GM19455 (cell line): ENCODE data around the gene STEAP4.

Source experiments
- ATAC-seq: cut with Tn5 transposase; IDR thresholded peaks from one replicate; pipeline ENCODE4 v1.9.1; 2021; ENCODE audit not compliant: unreplicated experiment

STEAP4 gene

GRCh38 chr7:88306590-88307048 lies at the start of gene STEAP4:
TSS of gene STEAP4 (minus strand) at chr7:88306894. CDS start at chr7:88284269, 22,625 bp downstream.
- no peak for ATAC-seq

GRCh38 chr7:88355011-88355410 lies 48.3 kb upstream of the STEAP4 start:
- ATAC-seq = no peak

DNA sequence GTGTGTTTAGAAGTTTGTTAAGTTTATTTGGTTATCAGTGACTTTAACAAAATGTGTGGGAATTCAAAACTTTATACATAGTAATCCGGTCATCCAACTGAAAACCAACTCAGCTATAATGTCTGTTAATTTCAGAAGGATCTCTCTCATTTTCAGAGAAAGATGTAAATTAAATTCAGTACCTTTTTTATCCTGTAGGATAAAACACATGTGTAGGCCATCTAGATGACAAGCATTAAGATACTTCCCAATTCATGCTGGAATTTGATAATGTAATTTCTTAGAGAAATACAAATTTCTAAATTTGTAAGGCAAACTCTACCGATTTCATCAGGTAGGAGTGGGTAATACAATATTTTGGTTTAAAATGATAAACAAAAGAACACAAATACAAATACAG lies 43.4 kb upstream of the STEAP4 start:
- ATAC-seq = no peak

DNA sequence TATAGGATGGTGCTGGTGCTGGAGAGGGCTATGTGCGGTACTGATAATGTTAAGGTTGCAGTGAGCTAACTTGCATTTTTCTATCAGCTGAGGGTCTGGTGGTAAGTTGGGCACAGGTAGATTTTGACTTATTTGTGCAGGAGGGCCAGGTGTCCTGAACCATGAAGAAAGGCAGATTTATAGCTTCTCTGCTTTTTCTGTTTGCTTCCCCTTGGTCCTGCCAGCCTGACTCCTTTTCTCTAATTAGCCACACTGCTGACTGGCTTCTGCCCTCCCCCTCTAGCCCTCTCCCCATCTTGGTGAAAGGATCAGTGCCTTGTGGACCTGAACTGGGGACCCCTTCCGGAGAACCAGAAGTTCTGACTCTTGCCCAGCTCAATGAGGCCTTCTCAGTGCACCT lies 40.8 kb upstream of the STEAP4 start:
- ATAC-seq = no peak

DNA sequence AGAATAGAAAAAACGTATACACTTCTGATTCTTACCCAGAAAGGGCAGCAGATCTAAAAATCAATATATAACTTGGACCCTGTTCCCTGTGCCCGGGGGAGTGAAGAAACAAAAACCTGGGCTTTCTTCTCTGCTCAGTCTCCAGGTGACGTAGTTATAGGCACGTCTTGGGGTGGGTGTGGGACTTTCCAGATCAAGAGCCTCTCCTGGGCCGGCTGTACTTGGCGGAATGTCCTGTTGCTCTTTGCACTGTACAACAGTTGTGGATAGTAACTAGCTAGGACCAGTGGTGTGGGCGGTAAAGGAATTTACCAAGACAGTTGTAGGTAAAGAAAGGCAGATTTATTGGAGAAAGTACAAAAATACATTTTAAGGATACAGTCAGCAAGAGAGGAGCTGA lies 40.4 kb upstream of the STEAP4 start:
- ATAC-seq = peak; percentile 49

DNA sequence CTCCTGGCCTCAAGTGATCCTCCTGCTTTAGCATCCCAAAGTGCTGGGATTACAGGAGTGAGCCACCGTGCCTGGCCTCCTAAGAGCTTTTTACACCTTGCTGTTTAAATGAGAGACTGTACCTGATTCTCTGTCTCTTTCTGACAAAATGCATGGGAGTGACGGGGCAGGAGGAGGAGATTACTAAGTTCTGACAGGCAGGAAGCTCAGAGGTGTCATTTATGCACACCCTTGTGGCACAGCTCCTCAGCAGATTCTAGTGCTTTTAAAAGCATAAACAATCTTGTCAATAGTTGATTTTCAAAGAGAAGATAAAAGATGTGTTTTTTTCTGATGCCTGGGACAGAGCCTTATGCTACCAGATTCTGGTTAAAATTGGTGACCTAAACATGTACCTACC lies 39.7 kb upstream of the STEAP4 start:
- ATAC-seq = peak; percentile 66

GRCh38 chr7:88344956-88345832 lies 38.5 kb upstream of the STEAP4 start:
- no peak for ATAC-seq

DNA sequence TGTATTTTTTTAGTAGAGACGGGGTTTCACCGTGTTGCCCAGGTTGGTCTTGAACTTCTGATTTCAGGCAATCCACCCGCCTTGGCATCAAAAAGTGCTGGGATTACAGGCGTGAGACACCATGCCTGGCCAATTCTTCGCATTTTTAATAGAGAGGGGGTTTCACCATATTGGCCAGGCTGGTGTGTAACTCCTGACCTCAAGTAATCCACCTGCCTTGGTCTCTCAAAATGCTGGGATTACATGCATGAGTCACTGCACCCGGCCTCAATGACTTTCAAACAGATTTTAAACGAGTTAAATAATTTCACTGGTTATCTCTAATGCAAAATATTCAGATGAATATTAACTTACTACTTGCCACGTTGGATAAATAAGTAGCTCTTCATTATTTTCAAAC lies 37.6 kb upstream of the STEAP4 start:
- ATAC-seq = no peak

DNA sequence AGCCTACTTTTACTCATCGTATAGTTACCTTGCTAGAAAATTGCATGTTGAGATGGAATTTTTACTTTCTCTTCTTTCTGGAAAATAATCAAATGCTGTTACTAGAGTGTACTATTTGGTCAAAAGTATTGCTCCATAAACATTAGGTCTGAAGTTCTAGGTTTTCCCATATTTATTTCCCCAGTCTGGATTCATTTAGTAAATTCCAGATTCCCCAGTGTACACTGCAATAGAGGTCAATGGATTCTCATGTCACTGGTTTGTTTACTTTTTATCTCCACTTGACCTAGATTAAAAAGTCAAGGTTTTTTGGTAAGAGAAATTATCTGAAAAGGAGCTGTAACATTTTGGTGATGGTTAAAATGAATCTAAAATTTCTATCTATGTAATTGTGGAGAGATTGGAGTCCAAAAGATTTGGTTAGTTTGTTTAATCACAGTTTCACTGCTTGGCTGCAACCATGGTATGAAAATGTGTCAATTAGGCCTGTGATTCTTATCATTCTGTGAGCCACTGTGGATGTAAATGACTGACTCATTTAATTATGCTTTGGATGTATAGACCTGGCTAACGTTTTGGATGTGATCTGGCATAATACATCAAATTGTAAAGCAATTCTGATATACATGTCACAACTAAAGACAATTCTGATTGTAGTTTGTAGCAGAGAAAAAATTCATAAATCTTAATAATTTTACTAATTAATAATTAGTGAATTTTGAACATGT lies 32.7 kb upstream of the STEAP4 start:
- ATAC-seq = no peak

- no peak for ATAC-seq
Measured at GRCh38 chr7:88338503-88338902, 31.8 kb upstream of the STEAP4 start.

GRCh38 chr7:88337572-88337971 lies 30.9 kb upstream of the STEAP4 start:
- ATAC-seq = no peak

DNA sequence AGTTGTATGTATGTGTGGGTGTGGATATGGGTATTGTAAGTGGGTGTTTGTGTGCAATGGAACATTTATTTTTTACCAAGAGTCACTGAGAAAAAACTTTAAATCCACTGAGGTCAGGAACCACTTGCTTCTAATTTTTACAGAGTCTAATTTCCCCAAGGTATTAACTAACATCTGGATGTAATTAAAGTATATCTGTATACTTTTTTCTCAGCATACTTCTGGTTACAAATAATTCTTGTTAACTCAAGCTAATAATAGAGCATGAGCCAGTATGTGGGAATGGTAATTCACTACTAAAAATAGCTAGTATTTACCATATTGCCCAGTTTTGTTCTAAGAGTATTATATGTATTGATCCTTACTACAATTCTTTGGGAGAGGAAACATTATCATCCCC lies 24.6 kb upstream of the STEAP4 start:
- ATAC-seq = no peak

GRCh38 chr7:88329532-88330463 lies 23.1 kb upstream of the STEAP4 start:
- no peak for ATAC-seq

GRCh38 chr7:88328787-88329186 lies 22.1 kb upstream of the STEAP4 start:
- ATAC-seq = no peak

DNA sequence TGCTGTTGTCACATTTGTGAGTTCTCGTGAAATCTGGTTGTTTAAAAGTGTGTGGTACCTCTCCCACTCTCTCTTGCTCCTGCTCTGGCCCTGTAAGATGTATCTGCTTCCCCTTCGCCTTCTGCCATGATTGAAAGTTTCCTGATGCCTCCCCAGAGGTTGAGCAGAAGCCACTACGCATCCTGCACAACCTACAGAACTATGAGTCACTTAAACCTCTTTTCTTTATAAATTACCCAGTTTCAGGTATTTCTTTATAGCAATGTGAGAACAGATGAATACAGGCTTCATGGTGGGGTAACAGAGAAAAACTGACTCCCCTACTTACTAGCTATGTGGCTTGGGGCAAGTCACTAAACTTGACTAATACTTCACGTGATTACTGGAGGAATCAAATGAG lies 18.0 kb upstream of the STEAP4 start:
- ATAC-seq = no peak

- no peak for ATAC-seq
Measured at GRCh38 chr7:88322151-88322550, 15.5 kb upstream of the STEAP4 start.

DNA sequence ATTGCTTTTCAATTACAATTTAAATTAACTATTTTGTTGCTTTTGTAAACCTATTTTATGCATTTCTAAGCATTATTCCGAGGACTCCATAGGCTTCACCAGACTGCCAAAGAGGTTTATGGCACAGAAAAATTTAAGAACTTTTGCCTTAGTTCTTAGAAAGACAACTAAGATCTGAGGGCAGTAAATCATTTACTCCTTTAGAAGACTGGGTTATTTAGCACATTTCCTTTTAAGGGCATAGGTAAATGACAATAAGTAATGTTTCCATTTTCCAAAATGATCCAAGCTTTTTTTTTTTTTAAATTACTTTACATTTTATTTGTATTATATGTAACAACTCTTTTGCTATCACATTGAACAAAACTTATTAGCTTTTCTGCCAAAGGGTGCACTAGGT lies 15.0 kb upstream of the STEAP4 start:
- no peak for ATAC-seq

- ATAC-seq = no peak
Measured at GRCh38 chr7:88318196-88318595, 11.5 kb upstream of the STEAP4 start.

DNA sequence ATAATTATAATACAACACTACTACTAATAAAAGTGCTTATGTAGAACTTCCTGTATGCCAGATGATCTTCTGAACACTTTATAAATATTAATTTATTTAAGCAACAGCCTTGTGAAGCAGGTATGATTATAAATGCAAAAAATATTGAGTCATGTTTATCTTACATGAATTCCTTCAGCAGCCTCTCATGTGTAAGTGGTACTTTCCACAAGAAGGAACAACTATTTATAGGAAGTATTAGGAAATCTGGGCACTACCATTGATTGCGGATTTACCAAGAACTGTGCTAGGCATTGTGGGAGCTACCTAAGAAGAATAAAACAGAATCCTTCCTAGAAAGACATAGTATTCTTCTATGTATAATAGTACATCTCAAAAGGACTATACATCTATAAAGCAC lies 10.7 kb upstream of the STEAP4 start:
- ATAC-seq = no peak

DNA sequence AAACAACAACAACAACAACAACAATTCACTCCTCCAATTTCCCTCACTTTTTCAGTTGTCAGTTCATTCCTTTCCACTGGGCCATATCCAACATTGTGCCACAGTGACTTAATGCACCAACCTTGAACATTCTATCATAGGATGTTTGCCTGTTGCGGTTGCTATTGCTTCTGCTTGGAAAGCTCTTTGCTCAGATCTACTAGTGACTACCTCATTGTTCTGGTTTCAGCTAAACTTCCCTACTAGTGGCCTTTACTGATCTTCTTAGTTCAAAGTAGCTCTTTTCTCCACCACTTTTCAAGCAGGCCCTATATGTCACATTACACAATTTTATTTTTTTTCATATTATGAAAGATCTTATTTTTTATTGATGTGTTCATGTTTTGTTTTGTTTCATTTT lies 9.8 kb upstream of the STEAP4 start:
- ATAC-seq = no peak

DNA sequence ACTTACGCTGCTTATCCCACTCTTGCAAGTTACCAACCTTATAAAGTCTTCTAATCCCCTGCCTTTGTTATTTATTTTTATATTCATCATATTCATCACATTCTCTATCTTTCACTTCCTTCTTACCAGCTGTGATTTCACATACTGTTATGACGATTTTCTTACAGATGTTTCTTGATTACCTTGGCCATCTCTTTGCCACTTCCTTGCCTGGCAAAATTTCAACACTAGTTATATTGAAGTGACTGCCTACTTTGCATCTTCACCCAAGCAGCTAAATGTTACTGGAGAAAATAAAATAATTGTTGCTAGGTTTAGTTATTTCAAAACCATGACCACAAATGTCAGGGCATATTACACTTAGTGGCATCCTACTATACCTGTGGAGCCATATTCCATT lies 8.8 kb upstream of the STEAP4 start:
- no peak for ATAC-seq
